ENCODE results near the gene NUDT3.
"Not testable (repeated sequence)": the region's sequence is repeated elsewhere in the genome, so short reads cannot be mapped to it uniquely, and the experiment has no call there.

The NUDT3 gene

DNA sequence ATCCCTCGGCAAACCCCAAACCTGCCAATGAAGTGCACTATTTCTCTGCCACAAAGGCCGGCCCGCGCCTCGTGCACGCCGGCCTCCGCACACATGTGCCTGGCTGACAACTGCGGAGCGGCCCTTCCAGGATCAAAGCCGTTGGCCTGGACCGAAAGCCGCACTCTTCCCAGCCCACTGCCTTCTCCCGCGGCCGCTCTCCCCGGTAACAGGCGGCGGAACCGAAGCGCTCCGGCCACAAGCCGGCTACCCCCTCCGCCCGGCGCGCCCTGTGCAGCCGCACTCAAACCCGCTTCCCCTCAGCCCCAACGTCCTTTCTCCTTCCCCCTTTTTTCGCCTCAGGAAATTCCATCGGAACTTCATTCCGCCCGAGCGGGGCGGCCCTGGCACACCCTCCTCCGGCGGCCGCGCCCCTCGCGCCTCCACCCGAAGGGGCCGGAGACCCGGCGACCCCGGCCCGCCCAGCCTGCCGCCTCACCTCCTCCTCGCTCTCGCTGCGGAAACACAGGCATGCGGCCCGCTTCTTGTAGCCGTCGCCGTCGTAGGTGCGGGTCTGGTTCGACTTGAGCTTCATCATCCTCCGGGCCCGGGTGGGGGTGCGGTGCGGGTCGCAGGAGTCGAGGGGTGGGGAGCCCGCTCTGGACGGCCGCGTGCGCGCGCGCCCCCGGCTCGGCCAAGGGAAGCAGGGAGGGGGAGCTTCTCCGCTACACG lies 528 bp downstream of the NUDT3 start:
- peak; percentile 37 for DNase-seq

DNA sequence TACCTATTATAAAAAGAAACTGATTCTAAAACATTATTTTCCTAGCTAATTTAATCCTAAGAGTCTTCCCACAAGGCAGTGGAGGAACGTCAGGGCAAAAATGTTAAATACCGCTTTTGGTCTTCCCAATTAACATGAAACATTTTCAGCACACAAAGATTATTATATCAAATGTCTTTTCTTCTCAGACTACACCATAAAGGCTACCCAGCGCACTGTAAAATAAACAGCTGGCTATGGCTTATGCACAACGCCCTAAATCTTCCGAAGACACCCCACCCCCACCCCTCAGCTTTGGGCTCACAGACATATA lies 1.0 kb downstream of the NUDT3 start:
- DNase-seq: no peak

DNA sequence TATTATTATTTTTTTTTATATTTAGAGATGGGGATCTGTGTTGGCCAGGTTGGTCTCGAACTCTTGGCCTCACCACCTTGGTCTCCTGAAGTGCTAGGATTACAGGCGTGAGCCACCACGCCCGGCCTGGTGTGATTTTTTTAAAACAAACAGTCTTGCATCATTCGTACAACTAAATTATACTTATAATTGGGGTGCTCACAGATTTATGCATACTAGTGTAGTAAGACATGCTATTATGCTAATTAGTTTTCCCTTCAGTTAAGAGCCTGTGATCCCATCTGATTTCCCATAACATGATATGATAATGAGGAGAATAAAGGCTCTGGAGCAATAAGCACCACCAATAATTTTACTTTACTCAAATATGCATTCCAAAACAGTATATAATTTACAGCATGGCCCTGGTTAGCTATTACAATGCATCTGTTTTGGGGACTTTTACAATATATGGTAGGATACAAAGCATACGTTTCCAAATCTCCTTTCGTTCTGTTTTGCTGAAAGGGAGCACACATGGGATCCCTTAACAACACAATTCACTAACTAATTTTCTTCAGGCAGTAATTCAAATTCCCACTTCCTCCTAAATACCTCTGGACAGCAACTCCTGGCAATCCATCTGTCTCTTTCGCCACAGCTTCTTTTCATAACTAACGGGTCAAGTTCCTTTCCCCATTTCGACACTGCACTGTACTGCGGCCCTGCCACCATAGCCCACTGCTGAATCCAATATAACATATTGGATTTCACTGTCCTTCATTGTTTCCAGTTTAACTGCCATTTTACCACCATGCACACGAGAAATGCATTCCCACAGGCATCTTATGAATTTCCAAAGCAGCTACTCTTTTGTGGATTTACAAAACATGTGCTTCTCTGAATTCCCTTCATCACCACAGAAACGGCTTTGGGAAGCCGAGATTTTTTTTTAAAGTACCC lies 1.7 kb downstream of the NUDT3 start:
- no peak for DNase-seq

- no peak for DNase-seq
Observed at GRCh38 chr6:34389034-34389433, 3.4 kb downstream of the NUDT3 start.

- DNase-seq: no peak
Observed at GRCh38 chr6:34388421-34388820, 4.0 kb downstream of the NUDT3 start.

- DNase-seq: no peak
Observed at GRCh38 chr6:34386316-34387137, 5.9 kb downstream of the NUDT3 start.

DNA sequence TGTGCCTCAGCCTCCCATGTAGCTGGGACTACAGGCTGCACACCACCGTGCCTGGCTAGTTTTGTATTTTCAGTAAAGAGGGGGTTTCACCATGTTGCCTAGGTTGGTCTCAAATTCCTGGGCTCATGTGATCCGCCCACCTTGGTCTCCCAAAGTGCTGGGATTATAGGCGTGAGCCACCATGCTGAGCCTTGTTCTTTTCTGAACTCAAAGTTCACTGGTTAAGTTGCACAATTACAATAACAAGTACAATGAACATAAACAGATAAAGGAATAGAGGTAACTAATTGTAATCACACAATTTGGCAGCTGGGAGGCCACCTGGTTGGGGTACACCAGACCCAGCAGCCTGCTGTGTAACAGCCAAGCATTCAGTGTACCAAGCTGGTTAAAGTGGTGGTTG lies 6.7 kb downstream of the NUDT3 start:
- no peak for DNase-seq

DNA sequence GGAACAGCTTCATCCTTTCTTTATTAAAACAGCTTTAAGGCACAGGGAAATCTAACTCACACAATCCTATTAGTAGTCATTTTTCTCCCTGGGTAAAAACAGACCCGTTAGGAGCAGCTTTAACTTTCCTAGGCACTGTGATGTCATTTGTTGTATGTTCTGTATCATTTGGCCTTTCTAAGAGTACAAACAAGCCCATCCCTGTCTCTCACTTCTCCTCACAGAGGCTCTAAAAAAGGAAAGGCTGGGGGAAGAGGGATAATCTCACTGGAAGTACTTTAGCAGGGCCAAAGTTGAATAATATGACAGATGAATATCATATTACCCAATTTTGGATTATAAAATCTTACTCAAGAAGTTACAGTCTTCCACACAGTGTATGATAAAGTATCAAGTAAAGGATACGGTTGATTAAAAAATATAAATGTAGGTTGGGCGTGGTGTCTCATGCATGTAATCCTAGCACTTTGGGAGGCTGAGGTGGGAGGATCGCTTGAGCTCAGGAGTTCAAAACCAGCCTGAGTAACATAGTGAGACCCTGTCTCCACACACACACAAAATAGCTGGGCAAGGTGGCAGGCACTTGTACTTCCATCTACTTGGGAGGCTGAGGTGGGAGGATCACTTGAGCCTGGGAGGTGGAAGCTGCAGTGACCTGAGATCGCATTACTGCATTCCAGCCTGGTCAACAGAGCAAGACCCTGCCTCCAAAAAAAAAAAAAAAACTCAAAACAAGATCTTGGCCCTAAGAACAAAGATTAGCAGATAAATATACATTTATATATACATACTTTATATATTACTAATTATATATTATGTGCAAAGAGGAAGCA lies 7.9 kb downstream of the NUDT3 start:
- no peak for DNase-seq

DNA sequence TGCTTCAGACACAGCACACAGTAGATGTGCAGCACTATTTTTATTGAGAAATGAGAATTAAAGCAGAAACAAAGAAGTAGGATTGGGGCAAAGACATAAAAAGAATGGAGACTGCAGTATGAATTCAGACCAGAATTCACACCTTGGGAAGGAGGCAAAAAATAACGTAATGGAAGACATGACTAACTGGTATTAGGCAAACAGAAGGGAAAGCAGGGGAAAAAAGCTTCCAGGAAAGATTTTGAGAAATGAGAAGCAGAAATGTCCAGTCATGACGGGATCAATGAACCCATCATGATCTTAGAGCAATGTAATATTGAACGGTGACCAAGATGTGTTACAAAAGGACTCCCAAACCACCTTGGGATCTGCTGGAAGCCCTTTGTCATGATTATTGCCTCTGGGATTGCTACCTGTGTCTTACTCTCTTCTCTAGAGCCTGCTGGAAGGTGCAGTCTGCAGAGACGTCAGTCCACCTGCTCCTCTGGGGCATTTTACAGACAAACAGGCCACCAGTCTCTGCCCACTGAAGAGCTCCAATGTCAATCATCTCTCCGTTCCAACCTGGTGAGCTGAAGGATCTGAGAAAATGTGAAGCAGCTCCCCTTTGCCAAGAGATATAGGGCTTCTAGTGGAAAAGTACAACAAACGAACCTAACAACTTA lies 8.7 kb downstream of the NUDT3 start:
- no peak for DNase-seq

GRCh38 chr6:34383161-34383631 lies 9.3 kb downstream of the NUDT3 start:
- DNase-seq: no peak

DNA sequence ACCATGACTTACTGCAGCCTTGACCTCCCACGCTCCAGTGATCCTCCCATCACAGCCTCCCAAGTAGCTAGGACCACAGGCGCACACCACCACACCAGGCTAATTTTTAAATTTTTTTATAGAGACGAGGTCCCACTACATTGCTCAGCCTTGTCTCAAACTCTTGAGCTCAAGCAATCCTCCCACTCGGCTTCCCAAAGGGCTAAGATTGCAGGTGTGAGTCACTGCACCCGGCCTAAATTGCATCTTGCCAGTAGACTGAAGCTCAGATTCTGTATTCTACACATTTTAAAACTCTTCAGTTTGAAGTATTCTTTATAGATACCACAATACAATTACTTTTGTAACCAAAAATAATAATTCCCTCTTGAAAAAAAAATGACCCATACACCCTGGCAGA lies 11.4 kb downstream of the NUDT3 start:
- no peak for DNase-seq

GRCh38 chr6:34378470-34378869 lies 14.0 kb downstream of the NUDT3 start:
- no peak for DNase-seq

DNA sequence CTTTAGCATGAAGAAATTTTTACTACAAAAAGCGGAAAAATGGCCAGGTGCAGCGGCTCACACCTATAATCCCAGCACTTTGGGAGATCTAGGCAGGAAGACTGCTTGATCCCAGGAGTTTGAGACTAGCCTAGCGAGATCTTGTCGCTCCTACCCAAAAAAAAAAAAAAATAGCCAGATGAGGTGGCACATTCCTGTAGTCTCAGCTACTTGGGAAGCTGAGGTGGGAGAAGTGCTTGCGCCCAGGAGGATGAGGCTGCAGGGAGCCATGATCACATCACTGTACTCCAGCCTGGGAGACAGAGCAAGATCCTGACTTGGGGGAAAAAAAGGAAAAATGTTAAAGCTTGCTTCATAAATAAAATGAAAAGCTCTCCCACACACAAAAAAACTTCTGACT lies 14.5 kb downstream of the NUDT3 start:
- no peak for DNase-seq

GRCh38 chr6:34377571-34377970 lies 14.9 kb downstream of the NUDT3 start:
- not testable (repeated sequence) for DNase-seq

- no peak for DNase-seq
Observed at GRCh38 chr6:34375833-34376232, 16.6 kb downstream of the NUDT3 start.

GRCh38 chr6:34374508-34374907 lies 18.0 kb downstream of the NUDT3 start:
- DNase-seq: no peak

DNA sequence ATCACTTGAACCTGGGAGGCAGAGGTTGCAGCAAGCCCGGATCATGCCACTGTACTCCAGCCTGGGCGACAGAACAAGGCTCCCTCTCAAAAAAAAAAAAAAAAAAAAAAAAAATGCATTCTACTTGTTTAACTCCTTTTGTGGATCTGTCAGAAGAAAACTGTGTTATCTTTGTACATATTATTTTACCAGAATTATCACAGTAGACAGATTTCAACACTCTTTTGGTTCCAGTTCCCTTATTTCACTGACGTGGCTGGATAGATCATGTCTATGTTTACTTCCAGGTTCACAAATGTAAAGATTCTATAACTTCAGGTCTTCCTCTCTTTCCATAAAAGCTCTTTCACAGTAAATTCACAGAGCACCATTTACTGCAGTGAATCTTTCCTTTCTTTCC lies 18.4 kb downstream of the NUDT3 start:
- DNase-seq: no peak

DNA sequence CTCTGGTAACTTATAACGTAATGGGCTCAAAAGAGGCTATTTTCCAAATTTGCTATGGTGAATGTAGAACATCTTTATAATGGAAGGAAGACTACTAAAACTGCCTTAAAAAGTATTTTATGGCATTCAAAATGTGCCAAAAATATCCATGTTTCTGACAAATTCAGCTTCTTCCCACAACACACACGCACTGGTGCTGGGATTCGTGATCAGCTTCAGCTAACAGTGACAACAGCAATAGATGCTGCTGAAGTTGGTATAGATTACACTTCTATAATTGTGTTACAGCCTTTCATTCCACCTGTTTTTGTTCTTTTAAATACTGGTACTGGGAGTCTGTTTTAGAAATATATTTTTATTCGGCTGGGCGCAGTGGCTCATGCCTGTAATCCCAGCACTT lies 19.0 kb downstream of the NUDT3 start:
- DNase-seq: no peak

GRCh38 chr6:34371865-34372264 lies 20.6 kb downstream of the NUDT3 start:
- not testable (repeated sequence) for DNase-seq

DNA sequence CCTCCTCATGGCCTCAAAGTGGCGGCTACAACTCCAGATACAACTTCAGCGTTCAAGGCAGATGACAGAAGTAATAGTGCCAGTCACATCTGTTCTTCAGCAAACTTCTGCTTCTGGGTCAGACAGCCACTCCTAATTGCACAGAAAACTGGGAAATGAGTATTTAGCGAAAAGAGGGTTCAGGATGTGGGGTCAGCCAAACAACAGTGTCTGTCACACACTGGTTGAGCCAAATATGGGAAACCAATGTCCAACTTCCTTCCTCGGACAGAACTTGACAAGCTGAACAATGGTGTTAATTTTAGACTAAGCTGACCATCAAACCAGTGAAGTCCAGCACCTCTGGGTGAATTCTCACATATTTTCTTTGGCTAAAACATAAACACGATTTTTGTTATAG lies 22.1 kb downstream of the NUDT3 start:
- no peak for DNase-seq

- no peak for DNase-seq
Observed at GRCh38 chr6:34369385-34369784, 23.1 kb downstream of the NUDT3 start.

GRCh38 chr6:34366639-34366921 lies 25.9 kb downstream of the NUDT3 start:
- no peak for DNase-seq
